Stimulated activated memory B cell treated with anti-CD40 and anti-IgM and Interleukin-4, amounts not matched to agents 10 μg/mL and 1 μg/mL and 100 μg/mL, for 72 hours (primary cell): Measurements from ENCODE around the gene WFDC12.
A peak's percentile ranks its signal among the peaks of the same experiment; 100 is the strongest.

Experiments
- ATAC-seq: fragments of 150-1000 bp; cut with Tn5 transposase; 2 replicates; pipeline ENCODE4 v1.10.0; 2021
- H3K27ac Mint-ChIP-seq: one replicate; pipeline ENCODE4 v1.8.0; 2022; ENCODE audit warnings: mild to moderate bottlenecking, mixed read lengths
- H3K27me3 Mint-ChIP-seq: one replicate; pipeline ENCODE4 v1.8.0; 2022; ENCODE audit warnings: mixed read lengths
- H3K36me3 Mint-ChIP-seq: one replicate; pipeline ENCODE4 v1.8.0; 2022; ENCODE audit warnings: mixed read lengths
- H3K4me1 Mint-ChIP-seq: one replicate; pipeline ENCODE4 v1.8.0; 2022; ENCODE audit warnings: mixed read lengths
- H3K4me3 Mint-ChIP-seq: one replicate; pipeline ENCODE4 v1.8.0; 2022; ENCODE audit warnings: mild to moderate bottlenecking, moderate library complexity, mixed read lengths
- H3K9me3 Mint-ChIP-seq: one replicate; pipeline ENCODE4 v1.8.0; 2022; ENCODE audit warnings: mixed read lengths

WFDC12 gene

GRCh38 chr20:45087814-45088213 lies 36.5 kb downstream of the WFDC12 start:
- Mint-ChIP-seq H3K4me1 (peaks cover 36% of the 10 kb centered on the region), H3K4me3 (no peak overlapping the region), H3K9me3 (no peaks in the 10 kb centered on the region), H3K27me3 (no peaks in the 10 kb centered on the region), H3K27ac (peak overlapping the region; percentile 54), H3K36me3 (peaks cover 71% of the 10 kb centered on the region)
- ATAC-seq: no peak

- no peaks in the 10 kb centered on the region for H3K9me3 Mint-ChIP-seq
- no peak for ATAC-seq
- no peak overlapping the region for H3K4me3 Mint-ChIP-seq
- no peaks in the 10 kb centered on the region for H3K27me3 Mint-ChIP-seq
- peaks cover 76% of the 10 kb centered on the region for H3K36me3 Mint-ChIP-seq
- H3K27ac Mint-ChIP-seq: peak overlapping the region; percentile 54
- peaks cover 39% of the 10 kb centered on the region for H3K4me1 Mint-ChIP-seq
Measured at GRCh38 chr20:45087097-45087790, 37.0 kb downstream of the WFDC12 start.

DNA sequence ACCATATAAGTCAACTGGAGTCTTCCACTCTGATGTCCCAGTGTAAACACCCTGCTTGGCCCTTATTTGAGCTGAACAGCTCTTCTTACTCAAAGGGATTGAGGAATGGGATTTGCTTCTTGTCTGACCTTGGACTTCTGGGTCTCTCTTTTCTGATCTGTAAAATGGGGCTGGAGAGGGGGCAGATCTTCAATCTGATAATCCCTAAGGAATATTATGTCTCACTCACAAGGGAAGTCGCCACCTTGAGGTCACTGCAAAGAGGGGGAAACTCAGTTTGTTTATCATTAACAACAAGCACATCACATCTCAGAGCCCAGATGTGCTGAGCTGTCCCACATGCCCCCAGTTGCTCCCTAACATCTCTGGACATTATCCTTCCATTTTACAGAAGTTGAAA lies 38.4 kb downstream of the WFDC12 start:
- Mint-ChIP-seq H3K9me3 (peaks cover 5% of the 10 kb centered on the region), H3K27ac (no peak overlapping the region), H3K4me1 (peaks cover 39% of the 10 kb centered on the region), H3K4me3 (no peak overlapping the region), H3K27me3 (no peaks in the 10 kb centered on the region), H3K36me3 (peaks cover 84% of the 10 kb centered on the region)
- ATAC-seq: no peak

GRCh38 chr20:45085289-45085688 lies 39.0 kb downstream of the WFDC12 start:
- Mint-ChIP-seq H3K4me3 (no peak overlapping the region), H3K9me3 (peaks cover 5% of the 10 kb centered on the region), H3K36me3 (peaks cover 84% of the 10 kb centered on the region), H3K27me3 (no peaks in the 10 kb centered on the region), H3K4me1 (peaks cover 39% of the 10 kb centered on the region), H3K27ac (no peak overlapping the region)
- ATAC-seq: no peak

GRCh38 chr20:45083127-45083526 lies 41.1 kb downstream of the WFDC12 start:
- Mint-ChIP-seq H3K4me1 (peaks cover 39% of the 10 kb centered on the region), H3K9me3 (peaks cover 10% of the 10 kb centered on the region), H3K27ac (no peak overlapping the region), H3K27me3 (no peaks in the 10 kb centered on the region), H3K4me3 (no peak overlapping the region), H3K36me3 (peaks cover 96% of the 10 kb centered on the region)
- no peak for ATAC-seq

GRCh38 chr20:45082468-45082867 lies 41.8 kb downstream of the WFDC12 start:
- peaks cover 93% of the 10 kb centered on the region for H3K36me3 Mint-ChIP-seq
- no peak for ATAC-seq
- H3K4me3 Mint-ChIP-seq: no peak overlapping the region
- peaks cover 37% of the 10 kb centered on the region for H3K4me1 Mint-ChIP-seq
- H3K9me3 Mint-ChIP-seq: peaks cover 10% of the 10 kb centered on the region
- no peaks in the 10 kb centered on the region for H3K27me3 Mint-ChIP-seq
- no peak overlapping the region for H3K27ac Mint-ChIP-seq

- no peak for ATAC-seq
- H3K36me3 Mint-ChIP-seq: peaks cover 93% of the 10 kb centered on the region
- H3K4me1 Mint-ChIP-seq: peaks cover 23% of the 10 kb centered on the region
- no peak overlapping the region for H3K4me3 Mint-ChIP-seq
- H3K27me3 Mint-ChIP-seq: no peaks in the 10 kb centered on the region
- H3K27ac Mint-ChIP-seq: no peak overlapping the region
- H3K9me3 Mint-ChIP-seq: peaks cover 10% of the 10 kb centered on the region
Measured at GRCh38 chr20:45080867-45081624, 43.2 kb downstream of the WFDC12 start.

DNA sequence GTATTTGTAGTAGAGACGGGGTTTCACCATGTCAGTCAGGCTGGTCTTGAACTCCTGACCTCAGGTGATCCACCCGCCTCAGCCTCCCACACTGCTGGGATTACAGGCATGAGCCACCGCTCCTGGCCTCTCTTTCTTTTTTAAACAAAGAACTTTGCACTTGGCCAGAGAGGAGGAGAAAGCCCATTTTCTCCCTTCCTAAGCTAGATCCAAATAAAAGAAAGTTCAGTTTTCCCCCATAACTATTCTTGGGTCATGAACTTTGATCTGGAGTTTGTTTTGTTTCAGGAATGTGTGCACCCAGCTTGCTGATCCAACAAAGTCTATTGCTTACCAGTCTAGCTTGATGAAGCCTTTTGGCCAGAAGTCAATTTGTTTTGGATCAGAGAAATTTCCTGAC lies 46.7 kb downstream of the WFDC12 start:
- peaks cover under 1% of the 10 kb centered on the region for H3K4me1 Mint-ChIP-seq
- peaks cover 10% of the 10 kb centered on the region for H3K9me3 Mint-ChIP-seq
- no peaks in the 10 kb centered on the region for H3K27me3 Mint-ChIP-seq
- no peak for ATAC-seq
- peaks cover 75% of the 10 kb centered on the region for H3K36me3 Mint-ChIP-seq
- no peak overlapping the region for H3K4me3 Mint-ChIP-seq
- no peak overlapping the region for H3K27ac Mint-ChIP-seq
